Loucy (cell line): ENCODE measurements around the gene PRF1.
A peak's percentile ranks its signal among the peaks of the same experiment; 100 is the strongest.

Source experiments
- H2AFZ ChIP-seq: fragments of 200-600 bp; sonication (generic); 2 replicates; pipeline ENCODE4 v1.6.0; 2016; ENCODE audit warnings: antibody characterized with exemption, mild to moderate bottlenecking, low read length, moderate library complexity
- H3F3A ChIP-seq: fragments of 200-600 bp; 2 replicates; pipeline ENCODE4 v1.6.0; 2016; ENCODE audit warnings: antibody characterized with exemption, low read depth, mild to moderate bottlenecking
- H3K27me3 ChIP-seq: fragments of 200-600 bp; sonication (generic); 2 replicates; pipeline ENCODE4 v1.6.1; 2014; ENCODE audit warnings: low read length, mild to moderate bottlenecking; ENCODE audit not compliant: insufficient read depth, poor library complexity, severe bottlenecking
- H3K36me3 ChIP-seq: fragments of 200-600 bp; sonication (generic); 2 replicates; pipeline ENCODE4 v1.6.1; 2016; ENCODE audit warnings: low read length; ENCODE audit not compliant: insufficient read depth
- H3K4me1 ChIP-seq: fragments of 200-600 bp; sonication (generic); 2 replicates; pipeline ENCODE4 v1.5.1; 2014; ENCODE audit warnings: low read length, mild to moderate bottlenecking; ENCODE audit not compliant: insufficient read depth, poor library complexity, severe bottlenecking
- H3K4me2 ChIP-seq: fragments of 200-600 bp; sonication (generic); 2 replicates; pipeline ENCODE4 v1.6.0; 2014; ENCODE audit warnings: antibody characterized with exemption, low read length, low read depth, mild to moderate bottlenecking; ENCODE audit not compliant: poor library complexity, severe bottlenecking
- H3K4me3 ChIP-seq: fragments of 200-600 bp; sonication (generic); 2 replicates; pipeline ENCODE4 v1.5.1; 2014; ENCODE audit warnings: low read length, mild to moderate bottlenecking, mixed read lengths; ENCODE audit not compliant: poor library complexity, severe bottlenecking
- H3K79me2 ChIP-seq: fragments of 200-600 bp; sonication (generic); 2 replicates; pipeline ENCODE4 v1.6.1; 2014; ENCODE audit warnings: low read length; ENCODE audit not compliant: insufficient read depth
- H3K9ac ChIP-seq: fragments of 200-600 bp; sonication (generic); 2 replicates; pipeline ENCODE4 v1.6.0; 2014; ENCODE audit warnings: mild to moderate bottlenecking, low read depth, low read length, moderate library complexity; ENCODE audit not compliant: poor library complexity, severe bottlenecking
- H3K9me2 ChIP-seq: fragments of 200-600 bp; sonication (generic); replicated peaks from 2 replicates; pipeline ENCODE4 v1.6.1; 2016; ENCODE audit warnings: low read depth, low read length, mixed read lengths
- H3K9me3 ChIP-seq: fragments of 200-600 bp; sonication (generic); 2 replicates; pipeline ENCODE4 v1.6.1; 2014; ENCODE audit warnings: mild to moderate bottlenecking, antibody characterized with exemption, low read length, low read depth; ENCODE audit not compliant: insufficient read depth
- H4K20me1 ChIP-seq: fragments of 200-600 bp; sonication (generic); 2 replicates; pipeline ENCODE4 v1.6.0; 2014; ENCODE audit warnings: antibody characterized with exemption, low read length, mild to moderate bottlenecking; ENCODE audit not compliant: insufficient read depth, poor library complexity, severe bottlenecking
- EZH2phosphoT487 ChIP-seq: fragments of 200-600 bp; IDR thresholded peaks from 2 replicates; pipeline ENCODE4 v1.6.1; 2018; ENCODE audit warnings: antibody characterized with exemption, mild to moderate bottlenecking, moderate library complexity, borderline replicate concordance
- TF ChIP-seq, protein P1 (sequence below): fragments of 200-600 bp; sonication (generic); conservative IDR thresholded peaks from 2 replicates; pipeline ENCODE4 v1.5.1; 2014; ENCODE audit warnings: mild to moderate bottlenecking, antibody characterized with exemption, low read length

The PRF1 gene

GRCh38 chr10:70586348-70586930 is 16.1 kb downstream of the PRF1 start:
- peaks cover 56% of the 10 kb centered on the region for H3K4me1 ChIP-seq
- no peaks in the 10 kb centered on the region for H3K9me2 ChIP-seq
- TF ChIP-seq EZH2phosphoT487: no peak
- TF ChIP-seq, protein P1, sequence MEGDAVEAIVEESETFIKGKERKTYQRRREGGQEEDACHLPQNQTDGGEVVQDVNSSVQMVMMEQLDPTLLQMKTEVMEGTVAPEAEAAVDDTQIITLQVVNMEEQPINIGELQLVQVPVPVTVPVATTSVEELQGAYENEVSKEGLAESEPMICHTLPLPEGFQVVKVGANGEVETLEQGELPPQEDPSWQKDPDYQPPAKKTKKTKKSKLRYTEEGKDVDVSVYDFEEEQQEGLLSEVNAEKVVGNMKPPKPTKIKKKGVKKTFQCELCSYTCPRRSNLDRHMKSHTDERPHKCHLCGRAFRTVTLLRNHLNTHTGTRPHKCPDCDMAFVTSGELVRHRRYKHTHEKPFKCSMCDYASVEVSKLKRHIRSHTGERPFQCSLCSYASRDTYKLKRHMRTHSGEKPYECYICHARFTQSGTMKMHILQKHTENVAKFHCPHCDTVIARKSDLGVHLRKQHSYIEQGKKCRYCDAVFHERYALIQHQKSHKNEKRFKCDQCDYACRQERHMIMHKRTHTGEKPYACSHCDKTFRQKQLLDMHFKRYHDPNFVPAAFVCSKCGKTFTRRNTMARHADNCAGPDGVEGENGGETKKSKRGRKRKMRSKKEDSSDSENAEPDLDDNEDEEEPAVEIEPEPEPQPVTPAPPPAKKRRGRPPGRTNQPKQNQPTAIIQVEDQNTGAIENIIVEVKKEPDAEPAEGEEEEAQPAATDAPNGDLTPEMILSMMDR: no peak
- H3K9me3 ChIP-seq: no peaks in the 10 kb centered on the region
- H4K20me1 ChIP-seq: no peaks in the 10 kb centered on the region
- H3K36me3 ChIP-seq: no peaks in the 10 kb centered on the region
- no peak overlapping the region for H2AFZ ChIP-seq
- H3K27me3 ChIP-seq: no peaks in the 10 kb centered on the region
- no peak overlapping the region for H3K9ac ChIP-seq
- no peaks in the 10 kb centered on the region for H3F3A ChIP-seq
- H3K4me3 ChIP-seq: no peak overlapping the region
- no peaks in the 10 kb centered on the region for H3K79me2 ChIP-seq
- H3K4me2 ChIP-seq: no peak overlapping the region

- Histone ChIP-seq H4K20me1 (no peaks in the 10 kb centered on the region), H3K4me2 (peak overlapping the region; percentile 67), H3K36me3 (no peaks in the 10 kb centered on the region), H3K4me3 (no peak overlapping the region), H3K9me2 (no peaks in the 10 kb centered on the region), H3K79me2 (no peaks in the 10 kb centered on the region), H3K4me1 (peaks cover 56% of the 10 kb centered on the region), H2AFZ (no peak overlapping the region), H3K27me3 (no peaks in the 10 kb centered on the region), H3K9me3 (no peaks in the 10 kb centered on the region), H3F3A (no peaks in the 10 kb centered on the region), H3K9ac (peak overlapping the region; percentile 57)
- TF ChIP-seq, protein P1: no peak
- no peak for TF ChIP-seq EZH2phosphoT487
Measured at GRCh38 chr10:70585578-70586169, 16.9 kb downstream of the PRF1 start.

- no peaks in the 10 kb centered on the region for H4K20me1 ChIP-seq
- H3K4me3 ChIP-seq: peak overlapping the region; percentile 24
- H3K36me3 ChIP-seq: no peaks in the 10 kb centered on the region
- H3F3A ChIP-seq: no peaks in the 10 kb centered on the region
- H2AFZ ChIP-seq: no peak overlapping the region
- H3K79me2 ChIP-seq: no peaks in the 10 kb centered on the region
- peak overlapping the region; percentile 67 for H3K4me2 ChIP-seq
- no peaks in the 10 kb centered on the region for H3K27me3 ChIP-seq
- H3K9me2 ChIP-seq: no peaks in the 10 kb centered on the region
- peaks cover 59% of the 10 kb centered on the region for H3K4me1 ChIP-seq
- H3K9me3 ChIP-seq: no peaks in the 10 kb centered on the region
- TF ChIP-seq, protein P1: no peak
- TF ChIP-seq EZH2phosphoT487: no peak
- H3K9ac ChIP-seq: peak overlapping the region; percentile 57
Measured at GRCh38 chr10:70584909-70585544, 17.5 kb downstream of the PRF1 start.
